Measurements from ENCODE around the gene MRNIP. TPM values are rescaled to one million over a fixed set of nuclear protein-coding genes. Genes with fewer than 3 reads are reported as not detected.
A peak's percentile ranks its signal among the peaks of the same experiment; 100 is the strongest.

Gene MRNIP
- total RNA-seq, 1 experiment from 2014 or later = 33.6 TPM

DNA sequence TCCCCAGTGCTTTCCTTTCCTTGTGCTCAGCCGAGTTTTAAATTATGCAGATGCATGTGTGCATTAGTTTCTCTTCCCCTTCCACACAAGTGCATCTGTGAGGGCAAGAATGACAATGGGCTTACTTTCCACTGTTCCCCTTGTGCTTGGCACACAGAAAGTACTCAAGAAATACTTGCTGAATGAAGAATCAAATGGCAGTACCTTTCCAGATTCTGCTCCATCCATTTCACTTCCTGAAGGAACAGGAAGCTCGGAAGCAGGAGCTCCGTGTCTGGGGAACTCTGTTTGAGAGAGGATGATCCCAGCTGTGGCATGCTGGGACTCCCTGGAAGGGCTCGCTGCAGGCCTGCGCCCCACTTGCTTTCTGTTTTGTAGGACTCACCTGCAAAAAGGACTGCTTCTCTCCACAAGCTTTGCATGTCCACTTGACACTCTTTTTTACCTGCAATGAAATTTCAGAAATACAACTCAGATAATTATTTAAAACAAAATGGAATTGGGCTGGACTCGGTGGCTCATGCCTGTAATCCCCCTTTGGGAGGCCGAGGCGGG, 5.5 kb downstream of the MRNIP start:
- Histone ChIP-seq H3K4me2 (ENCODE audit: low read depth, low read length, poor library complexity, severe bottlenecking) (peak overlapping the region; percentile 47), H3K79me2 (ENCODE audit: low read length) (peaks cover 47% of the 10 kb centered on the region), H3K36me3 (ENCODE audit: insufficient read depth, low read length) (peaks cover 33% of the 10 kb centered on the region), H2AFZ (ENCODE audit: low read length) (no peak overlapping the region), H3K9me3 (ENCODE audit: low read length) (no peaks in the 10 kb centered on the region), H3K4me1 (ENCODE audit: low read length) (peaks cover 29% of the 10 kb centered on the region), H3K9ac (ENCODE audit: low read length) (peak overlapping the region; percentile 51), H3K9me2 (replicated peaks; ENCODE audit: insufficient read depth, low read length) (no peaks in the 10 kb centered on the region), H3K27ac (ENCODE audit: low read length) (peak overlapping the region; percentile 74), H3K27me3 (ENCODE audit: low read length) (no peaks in the 10 kb centered on the region), H4K20me1 (ENCODE audit: insufficient read depth, low read depth, low read length) (no peaks in the 10 kb centered on the region), H3K4me3 (ENCODE audit: low read length) (peak overlapping the region; percentile 19; the same call in 1 of the 2 replicates)
- DNase-seq = peak; percentile 83

- H4K20me1 ChIP-seq (ENCODE audit: insufficient read depth, low read depth, low read length) = no peaks in the 10 kb centered on the region
- H3K4me3 ChIP-seq (ENCODE audit: low read length) = no peak overlapping the region
- no peak overlapping the region for H3K27ac ChIP-seq (ENCODE audit: low read length)
- no peaks in the 10 kb centered on the region for H3K4me1 ChIP-seq (ENCODE audit: low read length)
- no peak for DNase-seq
- no peaks in the 10 kb centered on the region; the same call in 1 of the 2 replicates for H3K9me3 ChIP-seq (ENCODE audit: low read length)
- no peak overlapping the region for H3K9ac ChIP-seq (ENCODE audit: low read length)
- no peaks in the 10 kb centered on the region for H3K79me2 ChIP-seq (ENCODE audit: low read length)
- no peak overlapping the region for H2AFZ ChIP-seq (ENCODE audit: low read length)
- H3K9me2 ChIP-seq (replicated peaks; ENCODE audit: insufficient read depth, low read length) = no peaks in the 10 kb centered on the region
- no peaks in the 10 kb centered on the region for H3K27me3 ChIP-seq (ENCODE audit: low read length)
- H3K36me3 ChIP-seq (ENCODE audit: insufficient read depth, low read length) = peaks cover 20% of the 10 kb centered on the region
- no peak overlapping the region for H3K4me2 ChIP-seq (ENCODE audit: low read depth, low read length, poor library complexity, severe bottlenecking)
Measured at GRCh38 chr5:179841621-179842020, 17.0 kb downstream of the MRNIP start.

- no peak overlapping the region for H3K4me2 ChIP-seq (ENCODE audit: low read depth, low read length, poor library complexity, severe bottlenecking)
- no peak overlapping the region for H3K27ac ChIP-seq (ENCODE audit: low read length)
- H3K4me1 ChIP-seq (ENCODE audit: low read length) = no peaks in the 10 kb centered on the region
- no peak overlapping the region for H3K4me3 ChIP-seq (ENCODE audit: low read length)
- H3K79me2 ChIP-seq (ENCODE audit: low read length) = no peaks in the 10 kb centered on the region
- no peaks in the 10 kb centered on the region for H4K20me1 ChIP-seq (ENCODE audit: insufficient read depth, low read depth, low read length)
- H3K9me3 ChIP-seq (ENCODE audit: low read length) = no peaks in the 10 kb centered on the region
- no peak for DNase-seq
- H3K9ac ChIP-seq (ENCODE audit: low read length) = no peak overlapping the region
- H2AFZ ChIP-seq (ENCODE audit: low read length) = no peak overlapping the region
- no peaks in the 10 kb centered on the region for H3K27me3 ChIP-seq (ENCODE audit: low read length)
- peaks cover 12% of the 10 kb centered on the region for H3K36me3 ChIP-seq (ENCODE audit: insufficient read depth, low read length)
- H3K9me2 ChIP-seq (replicated peaks; ENCODE audit: insufficient read depth, low read length) = no peaks in the 10 kb centered on the region
Measured at GRCh38 chr5:179840766-179841165, 17.9 kb downstream of the MRNIP start.

DNA sequence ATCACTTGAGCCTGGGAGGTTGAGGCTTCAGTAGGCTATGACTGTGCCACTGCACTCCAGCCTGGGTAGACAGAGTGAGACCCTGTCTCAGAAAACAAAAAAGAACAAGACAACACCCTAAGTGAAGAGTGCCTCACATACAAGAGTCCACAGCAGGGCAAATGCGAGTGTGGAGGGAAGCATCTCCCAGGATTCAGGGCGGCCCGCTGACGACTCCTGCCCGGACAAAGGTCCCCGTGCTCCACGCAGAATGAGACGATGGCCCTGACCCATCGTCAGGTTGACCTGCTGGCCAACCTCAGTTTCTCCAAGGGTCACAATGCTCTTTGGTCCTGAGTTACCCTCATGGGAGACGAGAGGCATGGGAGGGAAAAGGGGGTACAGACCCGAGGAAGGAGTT, 18.3 kb downstream of the MRNIP start:
- Histone ChIP-seq H3K79me2 (ENCODE audit: low read length) (no peaks in the 10 kb centered on the region), H2AFZ (ENCODE audit: low read length) (no peak overlapping the region), H3K27me3 (ENCODE audit: low read length) (no peaks in the 10 kb centered on the region), H3K36me3 (ENCODE audit: insufficient read depth, low read length) (peaks cover 11% of the 10 kb centered on the region; the same call in 1 of the 2 replicates), H3K4me1 (ENCODE audit: low read length) (no peaks in the 10 kb centered on the region), H3K9me3 (ENCODE audit: low read length) (no peaks in the 10 kb centered on the region), H3K9me2 (replicated peaks; ENCODE audit: insufficient read depth, low read length) (no peaks in the 10 kb centered on the region), H3K4me2 (ENCODE audit: low read depth, low read length, poor library complexity, severe bottlenecking) (no peak overlapping the region), H4K20me1 (ENCODE audit: insufficient read depth, low read depth, low read length) (no peaks in the 10 kb centered on the region), H3K4me3 (ENCODE audit: low read length) (no peak overlapping the region), H3K27ac (ENCODE audit: low read length) (no peak overlapping the region), H3K9ac (ENCODE audit: low read length) (no peak overlapping the region)
- no peak for DNase-seq

GRCh38 chr5:179839328-179840256, 19.0 kb downstream of the MRNIP start:
- H3K9me2 ChIP-seq (replicated peaks; ENCODE audit: insufficient read depth, low read length) = no peaks in the 10 kb centered on the region
- H3K9ac ChIP-seq (ENCODE audit: low read length) = no peak overlapping the region
- no peaks in the 10 kb centered on the region for H3K4me1 ChIP-seq (ENCODE audit: low read length)
- no peaks in the 10 kb centered on the region for H3K79me2 ChIP-seq (ENCODE audit: low read length)
- no peaks in the 10 kb centered on the region for H3K27me3 ChIP-seq (ENCODE audit: low read length)
- no peak overlapping the region for H3K27ac ChIP-seq (ENCODE audit: low read length)
- H4K20me1 ChIP-seq (ENCODE audit: insufficient read depth, low read depth, low read length) = no peaks in the 10 kb centered on the region
- DNase-seq = no peak
- no peaks in the 10 kb centered on the region for H3K9me3 ChIP-seq (ENCODE audit: low read length)
- H3K4me3 ChIP-seq (ENCODE audit: low read length) = no peak overlapping the region
- H3K4me2 ChIP-seq (ENCODE audit: low read depth, low read length, poor library complexity, severe bottlenecking) = no peak overlapping the region
- H2AFZ ChIP-seq (ENCODE audit: low read length) = no peak overlapping the region
- H3K36me3 ChIP-seq (ENCODE audit: insufficient read depth, low read length) = peaks cover 11% of the 10 kb centered on the region; the same call in 1 of the 2 replicates

GRCh38 chr5:179837076-179838011, 21.3 kb downstream of the MRNIP start:
- Histone ChIP-seq H3K27ac (ENCODE audit: low read length) (no peak overlapping the region), H3K4me1 (ENCODE audit: low read length) (no peaks in the 10 kb centered on the region), H2AFZ (ENCODE audit: low read length) (no peak overlapping the region), H3K9me3 (ENCODE audit: low read length) (no peaks in the 10 kb centered on the region), H3K79me2 (ENCODE audit: low read length) (no peaks in the 10 kb centered on the region), H3K36me3 (ENCODE audit: insufficient read depth, low read length) (peaks cover 18% of the 10 kb centered on the region; the same call in 1 of the 2 replicates), H3K9ac (ENCODE audit: low read length) (no peak overlapping the region), H3K27me3 (ENCODE audit: low read length) (no peaks in the 10 kb centered on the region), H3K4me2 (ENCODE audit: low read depth, low read length, poor library complexity, severe bottlenecking) (no peak overlapping the region), H4K20me1 (ENCODE audit: insufficient read depth, low read depth, low read length) (no peaks in the 10 kb centered on the region), H3K4me3 (ENCODE audit: low read length) (no peak overlapping the region), H3K9me2 (replicated peaks; ENCODE audit: insufficient read depth, low read length) (no peaks in the 10 kb centered on the region)
- DNase-seq = no peak

DNA sequence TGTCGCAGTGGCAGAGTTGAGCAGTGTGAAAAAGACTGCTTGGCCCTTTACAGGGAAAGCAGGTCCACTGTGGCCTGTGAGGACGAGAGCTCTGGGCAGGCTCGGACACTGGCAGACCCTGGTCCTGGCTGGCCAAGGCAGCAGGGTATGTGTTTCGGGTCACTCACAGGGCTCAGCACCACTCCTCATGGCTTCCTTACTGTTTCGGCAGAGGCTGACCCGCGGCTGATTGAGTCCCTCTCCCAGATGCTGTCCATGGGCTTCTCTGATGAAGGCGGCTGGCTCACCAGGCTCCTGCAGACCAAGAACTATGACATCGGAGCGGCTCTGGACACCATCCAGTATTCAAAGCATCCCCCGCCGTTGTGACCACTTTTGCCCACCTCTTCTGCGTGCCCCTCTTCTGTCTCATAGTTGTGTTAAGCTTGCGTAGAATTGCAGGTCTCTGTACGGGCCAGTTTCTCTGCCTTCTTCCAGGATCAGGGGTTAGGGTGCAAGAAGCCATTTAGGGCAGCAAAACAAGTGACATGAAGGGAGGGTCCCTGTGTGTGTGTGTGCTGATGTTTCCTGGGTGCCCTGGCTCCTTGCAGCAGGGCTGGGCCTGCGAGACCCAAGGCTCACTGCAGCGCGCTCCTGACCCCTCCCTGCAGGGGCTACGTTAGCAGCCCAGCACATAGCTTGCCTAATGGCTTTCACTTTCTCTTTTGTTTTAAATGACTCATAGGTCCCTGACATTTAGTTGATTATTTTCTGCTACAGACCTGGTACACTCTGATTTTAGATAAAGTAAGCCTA, 22.2 kb downstream of the MRNIP start:
- Histone ChIP-seq H2AFZ (ENCODE audit: low read length) (no peak overlapping the region), H3K4me1 (ENCODE audit: low read length) (no peaks in the 10 kb centered on the region), H3K36me3 (ENCODE audit: insufficient read depth, low read length) (peaks cover 18% of the 10 kb centered on the region; the same call in 1 of the 2 replicates), H3K79me2 (ENCODE audit: low read length) (no peaks in the 10 kb centered on the region), H3K4me3 (ENCODE audit: low read length) (no peak overlapping the region), H3K27me3 (ENCODE audit: low read length) (no peaks in the 10 kb centered on the region), H3K4me2 (ENCODE audit: low read depth, low read length, poor library complexity, severe bottlenecking) (no peak overlapping the region), H3K9ac (ENCODE audit: low read length) (no peak overlapping the region), H3K9me2 (replicated peaks; ENCODE audit: insufficient read depth, low read length) (no peaks in the 10 kb centered on the region), H3K27ac (ENCODE audit: low read length) (no peak overlapping the region), H3K9me3 (ENCODE audit: low read length) (no peaks in the 10 kb centered on the region), H4K20me1 (ENCODE audit: insufficient read depth, low read depth, low read length) (no peaks in the 10 kb centered on the region)
- DNase-seq = no peak
